RWPE2 (cell line): ENCODE measurements around the gene CLASP1.

ENCODE experiments used
- ATAC-seq: fragments of 200-7000 bp; cut with Tn5 transposase; 3 replicates; pipeline ENCODE4 v1.9.1; 2021; ENCODE audit warnings: low read depth
- DNase-seq: peaks from one replicate; pipeline ENCODE4 v3.0.0-alpha.2; 2020; ENCODE audit warnings: low spot score
- H3K27ac ChIP-seq: fragments of 450-650 bp; 2 replicates; pipeline ENCODE4 v1.5.1; 2017; ENCODE audit warnings: mild to moderate bottlenecking; ENCODE audit not compliant: poor library complexity, severe bottlenecking
- H3K27me3 ChIP-seq: fragments of 250-450 bp; sonication (Bioruptor Pico); 2 replicates; pipeline ENCODE4 v1.5.1; 2021; ENCODE audit warnings: mild to moderate bottlenecking, moderate library complexity; ENCODE audit not compliant: insufficient read depth, poor library complexity, severe bottlenecking
- H3K36me3 ChIP-seq: fragments of 250-450 bp; sonication (Bioruptor Pico); 2 replicates; pipeline ENCODE4 v1.5.1; 2020; ENCODE audit warnings: low read depth, mild to moderate bottlenecking, moderate library complexity
- H3K4me1 ChIP-seq: fragments of 250-450 bp; sonication (Bioruptor Pico); 2 replicates; pipeline ENCODE4 v1.5.1; 2021; ENCODE audit warnings: mild to moderate bottlenecking, moderate library complexity; ENCODE audit not compliant: insufficient read depth, poor library complexity, severe bottlenecking
- H3K4me3 ChIP-seq: fragments of 250-450 bp; sonication (Bioruptor Pico); 2 replicates; pipeline ENCODE4 v1.5.1; 2021; ENCODE audit warnings: mild to moderate bottlenecking, moderate library complexity; ENCODE audit not compliant: severe bottlenecking
- H3K9me3 ChIP-seq: fragments of 250-450 bp; sonication (Bioruptor Pico); 2 replicates; pipeline ENCODE4 v1.5.1; 2021; ENCODE audit warnings: mild to moderate bottlenecking, moderate library complexity; ENCODE audit not compliant: severe bottlenecking
- TF ChIP-seq, protein P1 (sequence below): fragments of 450-650 bp; IDR thresholded peaks from one replicate; pipeline ENCODE4 v1.5.1; 2017; ENCODE audit warnings: mild to moderate bottlenecking, moderate library complexity; ENCODE audit not compliant: poor library complexity, severe bottlenecking

The CLASP1 gene

DNA sequence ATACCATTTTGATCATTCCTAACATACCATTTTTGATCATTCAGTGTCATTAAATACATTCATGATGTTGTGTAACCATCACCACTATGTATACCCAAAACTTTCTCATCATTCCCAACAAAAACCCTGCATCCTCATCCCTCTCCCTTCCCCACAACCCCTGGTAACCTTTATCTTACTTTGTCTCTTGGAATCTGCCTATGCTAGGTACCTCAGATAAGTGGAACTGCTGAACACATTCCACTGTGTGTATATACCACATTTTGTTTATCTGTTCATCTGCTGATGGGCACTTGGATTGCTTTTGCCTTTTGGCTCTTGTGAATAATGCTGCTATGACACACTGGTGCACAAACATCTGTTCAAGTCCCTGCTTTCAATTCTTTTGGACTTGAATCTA is 280.4 kb downstream of the CLASP1 start:
- Histone ChIP-seq H3K9me3 (no peaks in the 10 kb centered on the region), H3K27me3 (no peaks in the 10 kb centered on the region), H3K36me3 (peaks cover 66% of the 10 kb centered on the region), H3K4me1 (peaks cover 12% of the 10 kb centered on the region), H3K4me3 (no peak overlapping the region), H3K27ac (no peak overlapping the region)
- no peak for ATAC-seq
- TF ChIP-seq, protein P1, sequence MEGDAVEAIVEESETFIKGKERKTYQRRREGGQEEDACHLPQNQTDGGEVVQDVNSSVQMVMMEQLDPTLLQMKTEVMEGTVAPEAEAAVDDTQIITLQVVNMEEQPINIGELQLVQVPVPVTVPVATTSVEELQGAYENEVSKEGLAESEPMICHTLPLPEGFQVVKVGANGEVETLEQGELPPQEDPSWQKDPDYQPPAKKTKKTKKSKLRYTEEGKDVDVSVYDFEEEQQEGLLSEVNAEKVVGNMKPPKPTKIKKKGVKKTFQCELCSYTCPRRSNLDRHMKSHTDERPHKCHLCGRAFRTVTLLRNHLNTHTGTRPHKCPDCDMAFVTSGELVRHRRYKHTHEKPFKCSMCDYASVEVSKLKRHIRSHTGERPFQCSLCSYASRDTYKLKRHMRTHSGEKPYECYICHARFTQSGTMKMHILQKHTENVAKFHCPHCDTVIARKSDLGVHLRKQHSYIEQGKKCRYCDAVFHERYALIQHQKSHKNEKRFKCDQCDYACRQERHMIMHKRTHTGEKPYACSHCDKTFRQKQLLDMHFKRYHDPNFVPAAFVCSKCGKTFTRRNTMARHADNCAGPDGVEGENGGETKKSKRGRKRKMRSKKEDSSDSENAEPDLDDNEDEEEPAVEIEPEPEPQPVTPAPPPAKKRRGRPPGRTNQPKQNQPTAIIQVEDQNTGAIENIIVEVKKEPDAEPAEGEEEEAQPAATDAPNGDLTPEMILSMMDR: no peak
- DNase-seq: no peak

DNA sequence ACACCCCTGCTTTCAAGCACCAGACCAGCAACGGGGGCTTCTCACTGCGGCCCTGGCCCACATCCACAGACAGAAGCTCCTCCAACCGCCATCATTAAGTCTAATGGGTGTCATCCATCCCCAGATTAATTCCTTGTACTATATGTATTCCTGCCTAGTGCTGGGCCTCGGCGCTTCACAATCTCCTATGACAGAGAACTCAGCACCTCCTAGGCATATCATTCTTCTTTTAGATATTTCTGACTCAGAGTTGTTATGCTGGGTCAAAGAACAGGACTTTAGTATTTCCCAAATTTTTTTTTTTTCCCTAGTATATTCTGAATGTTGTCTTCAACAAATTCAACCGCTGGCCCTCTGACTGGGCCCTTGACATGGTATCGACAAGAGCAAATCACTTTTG is 281.1 kb downstream of the CLASP1 start:
- DNase-seq (no peak), ATAC-seq (no peak)
- Histone ChIP-seq H3K9me3 (no peaks in the 10 kb centered on the region), H3K36me3 (peaks cover 63% of the 10 kb centered on the region), H3K27me3 (no peaks in the 10 kb centered on the region), H3K4me3 (no peak overlapping the region), H3K27ac (no peak overlapping the region), H3K4me1 (peaks cover 19% of the 10 kb centered on the region)
- TF ChIP-seq, protein P1: no peak

DNA sequence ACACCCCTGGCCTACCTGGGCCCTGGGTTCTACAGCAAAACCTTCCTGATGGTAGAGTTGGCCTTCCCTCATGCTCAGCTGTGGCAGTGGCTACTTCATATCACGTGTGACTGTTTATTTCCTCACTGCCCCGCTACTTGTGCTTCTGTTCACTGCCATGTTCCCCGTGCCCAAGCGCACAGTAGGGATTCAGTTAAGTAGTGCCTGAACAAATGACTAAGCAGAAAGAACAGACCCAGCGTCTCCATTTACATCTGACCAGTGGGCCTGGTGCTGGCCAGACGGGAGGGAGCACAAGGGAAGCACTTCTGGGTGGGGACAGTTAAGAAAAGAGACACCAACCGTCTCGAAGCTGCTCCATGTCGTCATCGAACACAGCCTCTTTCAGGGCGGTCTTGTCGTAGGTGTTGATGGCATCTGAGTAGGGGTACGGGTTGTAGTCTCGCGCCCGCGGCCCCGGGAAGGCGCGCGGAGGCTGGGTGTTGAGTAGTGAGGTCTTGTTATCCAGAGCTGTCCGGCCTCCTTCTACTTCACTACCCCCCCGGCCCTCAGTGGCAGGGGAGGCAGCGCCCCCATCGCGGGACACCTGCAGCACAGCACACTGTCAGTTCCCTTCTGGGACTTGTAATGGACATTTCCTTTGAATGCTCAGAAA is 281.9 kb downstream of the CLASP1 start:
- Histone ChIP-seq H3K27me3 (no peaks in the 10 kb centered on the region), H3K9me3 (no peaks in the 10 kb centered on the region), H3K4me1 (peaks cover 21% of the 10 kb centered on the region), H3K36me3 (peaks cover 64% of the 10 kb centered on the region), H3K27ac (no peak overlapping the region), H3K4me3 (no peak overlapping the region)
- TF ChIP-seq, protein P1: no peak
- DNase-seq: no peak
- ATAC-seq: no peak

DNA sequence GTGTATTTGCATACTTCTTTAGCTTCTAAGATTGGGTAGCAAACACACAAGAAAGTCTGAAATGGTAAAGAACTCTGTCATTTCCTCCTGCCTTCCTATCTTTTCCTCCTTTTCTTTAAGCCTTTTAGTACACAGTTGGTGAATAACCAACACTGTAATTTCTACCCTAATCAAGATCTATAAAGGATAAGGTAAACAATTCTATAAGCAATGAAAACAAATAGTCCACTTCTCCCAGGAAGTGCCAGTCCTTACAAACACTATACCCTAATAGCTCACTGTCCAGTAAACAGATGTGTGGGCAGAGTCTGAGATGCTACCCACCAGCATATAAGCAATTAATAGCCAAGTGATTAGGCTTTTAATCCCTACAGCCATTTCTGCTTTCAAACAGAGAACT is 283.2 kb downstream of the CLASP1 start:
- H3K27ac ChIP-seq: peak overlapping the region; percentile 81
- TF ChIP-seq, protein P1: no peak
- no peak overlapping the region for H3K4me3 ChIP-seq
- peaks cover 68% of the 10 kb centered on the region for H3K36me3 ChIP-seq
- H3K9me3 ChIP-seq: no peaks in the 10 kb centered on the region
- DNase-seq (no peak), ATAC-seq (no peak)
- H3K27me3 ChIP-seq: no peaks in the 10 kb centered on the region
- H3K4me1 ChIP-seq: peaks cover 24% of the 10 kb centered on the region

DNA sequence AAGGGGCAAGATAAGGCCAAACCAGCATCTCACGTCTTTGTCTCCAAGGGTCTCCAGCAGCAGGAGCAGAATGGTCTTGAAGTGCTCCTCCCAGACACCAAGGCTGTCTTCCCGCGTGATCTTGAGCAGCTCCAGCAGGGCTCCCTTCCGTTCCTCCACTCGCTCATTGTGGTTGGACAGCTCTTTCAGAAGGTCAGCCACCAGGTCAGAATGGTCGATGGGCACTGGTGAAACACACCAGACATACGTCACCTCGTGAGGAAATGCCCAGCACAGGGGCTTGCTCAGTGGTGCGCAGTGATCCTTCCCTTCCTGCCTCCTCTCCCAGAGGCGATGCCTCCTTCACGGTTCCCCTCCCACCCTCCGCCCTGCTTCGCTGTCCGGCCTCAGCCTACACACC is 284.2 kb downstream of the CLASP1 start:
- Histone ChIP-seq H3K4me1 (peaks cover 32% of the 10 kb centered on the region), H3K4me3 (no peak overlapping the region), H3K36me3 (peaks cover 71% of the 10 kb centered on the region), H3K9me3 (no peaks in the 10 kb centered on the region), H3K27me3 (no peaks in the 10 kb centered on the region), H3K27ac (peak overlapping the region; percentile 81)
- no peak for ATAC-seq
- TF ChIP-seq, protein P1: no peak
- no peak for DNase-seq
